Right lobe of liver (tissue), 4 donors: ENCODE results near the gene HSPA14.

Source experiments
- CTCF ChIP-seq, 4 donors: fragments of 200-600 bp in 3 of 4; fragments of 450-650 bp in 1 of 4; IDR thresholded peaks; one replicate each; pipeline versions ENCODE4 v1.5.1 to v1.8.0; 2016 to 2022; ENCODE audit warnings: antibody characterized with exemption in 4 of 4, mild to moderate bottlenecking in 2 of 4
- POLR2A ChIP-seq: fragments of 450-650 bp; IDR thresholded peaks from one replicate; pipeline ENCODE4 v1.6.1; 2017; ENCODE audit warnings: antibody characterized with exemption, mild to moderate bottlenecking
- donor health status: DM: no; HTN: no; CAD: no.
- donor health status: DM: no; HTN: no; CAD: no.
- donor health status: DM: no; HTN: yes; CAD: no.

- TF ChIP-seq CTCF (IDR thresholded peaks at IDR 0.05) (no peak), POLR2A (no peak)
These were observed 22.4 kb upstream of the HSPA14 start for GRCh38 chr10:14815681-14816080.
